Uterus (tissue), 2 donors: Measurements from ENCODE around the gene RASL10A.

Source experiments
- POLR2A ChIP-seq, 2 donors: fragments of 450-650 bp; IDR thresholded peaks; one replicate each; pipeline ENCODE4 v1.6.1; 2016; ENCODE audit warnings: antibody characterized with exemption in 2 of 2, mild to moderate bottlenecking in 1 of 2, moderate library complexity in 1 of 2
- TF ChIP-seq, protein P1 (sequence below), 4 experiments: fragments of 200-600 bp in 2 of 4; fragments of 450-650 bp in 2 of 4; sonication (generic) in 2 of 4; IDR thresholded peaks; one replicate each; pipeline ENCODE4 v1.5.1; 2016 to 2019; ENCODE audit warnings: antibody characterized with exemption in 4 of 4, mild to moderate bottlenecking in 2 of 4, moderate library complexity in 1 of 4

DNA sequence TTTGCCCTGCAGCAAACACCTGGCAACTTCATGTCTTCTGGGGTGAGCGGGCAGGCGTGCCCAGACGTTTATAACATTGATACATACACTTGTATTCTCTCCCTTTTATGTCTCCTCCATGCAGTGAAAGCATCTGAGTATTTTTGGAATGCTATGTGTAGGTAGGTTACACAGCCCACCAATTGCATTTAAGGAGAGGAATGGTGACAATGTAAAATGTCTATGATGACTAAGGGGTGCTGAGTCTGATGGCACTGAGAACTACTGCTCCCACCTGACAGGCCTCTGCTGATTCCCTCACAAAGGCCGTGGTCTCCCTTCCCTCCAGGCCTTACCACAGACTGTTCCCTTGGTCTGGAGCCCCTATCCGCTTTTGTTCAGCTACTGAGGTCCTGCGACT is 22.9 kb upstream of the RASL10A start:
- TF ChIP-seq POLR2A (IDR thresholded peaks at IDR 0.05) = no peak
- TF ChIP-seq, protein P1, sequence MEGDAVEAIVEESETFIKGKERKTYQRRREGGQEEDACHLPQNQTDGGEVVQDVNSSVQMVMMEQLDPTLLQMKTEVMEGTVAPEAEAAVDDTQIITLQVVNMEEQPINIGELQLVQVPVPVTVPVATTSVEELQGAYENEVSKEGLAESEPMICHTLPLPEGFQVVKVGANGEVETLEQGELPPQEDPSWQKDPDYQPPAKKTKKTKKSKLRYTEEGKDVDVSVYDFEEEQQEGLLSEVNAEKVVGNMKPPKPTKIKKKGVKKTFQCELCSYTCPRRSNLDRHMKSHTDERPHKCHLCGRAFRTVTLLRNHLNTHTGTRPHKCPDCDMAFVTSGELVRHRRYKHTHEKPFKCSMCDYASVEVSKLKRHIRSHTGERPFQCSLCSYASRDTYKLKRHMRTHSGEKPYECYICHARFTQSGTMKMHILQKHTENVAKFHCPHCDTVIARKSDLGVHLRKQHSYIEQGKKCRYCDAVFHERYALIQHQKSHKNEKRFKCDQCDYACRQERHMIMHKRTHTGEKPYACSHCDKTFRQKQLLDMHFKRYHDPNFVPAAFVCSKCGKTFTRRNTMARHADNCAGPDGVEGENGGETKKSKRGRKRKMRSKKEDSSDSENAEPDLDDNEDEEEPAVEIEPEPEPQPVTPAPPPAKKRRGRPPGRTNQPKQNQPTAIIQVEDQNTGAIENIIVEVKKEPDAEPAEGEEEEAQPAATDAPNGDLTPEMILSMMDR (IDR thresholded peaks at IDR 0.05) = no peak
